ENCODE data around the gene CUL4A.
A peak's percentile ranks its signal among the peaks of the same experiment; 100 is the strongest.
"Not testable (repeated sequence)": the region's sequence is repeated elsewhere in the genome, so short reads cannot be mapped to it uniquely, and the experiment has no call there.

The CUL4A gene

DNA sequence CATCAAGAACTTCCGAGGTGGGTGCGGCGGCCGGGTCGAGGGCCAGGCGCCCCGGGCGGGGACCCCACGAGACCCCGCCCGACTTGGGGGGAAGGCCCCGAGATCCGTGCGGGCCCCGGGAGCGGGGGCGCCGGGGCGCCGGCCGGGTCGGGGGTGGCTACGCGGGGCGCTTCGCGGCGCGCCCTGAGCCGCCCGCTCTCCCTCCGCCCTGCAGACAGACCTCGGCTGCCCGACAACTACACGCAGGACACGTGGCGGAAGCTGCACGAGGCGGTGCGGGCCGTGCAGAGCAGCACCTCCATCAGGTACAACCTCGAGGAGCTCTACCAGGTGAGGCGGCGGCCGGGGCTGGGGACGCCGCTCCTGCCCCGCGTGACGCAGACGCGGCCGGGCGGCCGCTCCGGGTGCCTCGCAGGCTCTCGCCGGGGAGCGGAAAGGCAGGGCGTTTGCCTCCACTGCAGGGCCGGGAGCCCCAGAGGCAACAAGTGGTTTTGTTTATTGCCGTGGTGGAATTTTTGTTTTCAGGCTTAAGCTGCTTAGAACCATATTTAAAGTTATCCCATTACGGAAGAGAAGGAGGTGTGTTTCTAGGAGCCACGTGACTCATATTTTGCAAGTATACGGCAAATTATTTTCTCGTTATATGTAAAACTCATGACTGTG, 477 bp downstream of the CUL4A start:
- DNase-seq: peak; percentile 27

DNA sequence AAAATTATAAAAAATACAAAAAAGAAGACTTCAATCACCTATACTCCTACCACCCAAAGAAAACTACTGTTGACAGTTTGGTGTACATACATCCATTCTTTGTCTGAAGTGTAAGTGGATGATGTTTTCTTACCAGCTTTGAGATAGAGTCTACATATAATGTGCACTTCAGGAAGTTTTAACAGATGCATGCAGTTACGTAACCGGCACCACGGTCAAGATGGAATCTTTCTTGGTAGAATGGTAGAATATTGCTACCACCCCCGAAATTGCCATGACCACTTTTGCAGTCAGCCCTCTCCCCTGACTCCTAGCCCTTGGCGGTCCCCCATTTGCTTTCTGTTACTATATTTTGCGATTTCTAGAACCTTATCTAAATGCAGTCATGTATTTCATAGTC, 1.4 kb downstream of the CUL4A start:
- DNase-seq: no peak

DNA sequence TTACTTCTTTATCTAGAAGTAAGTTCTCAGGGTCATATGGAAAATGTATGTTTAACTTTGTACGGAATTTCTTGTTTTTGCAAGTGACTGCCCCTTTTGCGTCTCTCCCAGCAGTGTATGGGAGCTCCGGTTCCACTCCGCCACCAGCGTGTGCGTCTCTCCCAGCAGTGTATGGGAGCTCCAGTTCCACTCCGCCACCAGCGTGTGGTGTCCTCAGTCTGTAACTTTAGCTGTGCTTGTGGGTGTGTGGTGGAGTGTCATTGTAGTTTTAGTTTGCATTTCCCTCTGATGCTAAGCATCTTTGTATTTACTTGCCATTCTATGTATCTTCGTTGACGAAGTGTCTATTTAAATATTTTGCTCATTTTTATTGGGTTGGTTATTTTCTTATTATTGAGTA, 2.4 kb downstream of the CUL4A start:
- DNase-seq: no peak

DNA sequence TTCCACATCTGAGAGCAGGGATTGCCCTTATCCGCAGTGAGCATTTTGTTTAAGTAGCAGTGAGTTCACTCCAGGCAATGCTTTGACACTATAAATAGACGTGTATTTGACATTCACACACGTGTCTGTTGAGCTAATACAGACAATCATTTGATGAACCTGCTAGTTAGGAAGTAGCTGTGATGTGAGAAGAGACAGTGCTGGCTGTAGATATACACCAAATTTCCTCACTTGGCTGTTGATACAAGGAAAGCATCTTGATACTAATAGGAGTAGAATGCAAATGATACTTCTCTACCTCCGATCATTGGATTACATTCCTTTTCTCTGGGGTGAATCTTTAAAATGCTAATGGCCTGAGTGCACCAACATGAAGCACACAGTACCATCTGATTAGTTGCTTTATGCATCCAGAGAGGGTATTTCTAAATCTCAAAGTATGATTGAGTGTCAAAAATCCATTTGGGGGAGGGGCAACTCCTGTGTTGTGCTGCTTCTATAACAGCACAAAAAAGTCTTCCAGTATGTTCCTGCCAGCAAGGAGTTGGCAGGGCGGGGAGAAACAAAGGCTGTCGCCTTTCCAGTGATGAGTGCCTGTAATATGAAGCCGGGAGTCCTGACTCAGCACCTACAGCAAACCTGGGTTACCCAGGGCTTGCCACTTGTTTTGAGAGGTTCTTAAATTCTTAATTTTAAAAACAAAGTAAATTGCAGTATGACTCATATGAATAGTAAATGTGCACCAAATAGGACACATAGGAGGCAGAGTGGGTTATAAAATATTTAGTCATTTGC, 7.0 kb downstream of the CUL4A start:
- DNase-seq: peak; percentile 51

DNA sequence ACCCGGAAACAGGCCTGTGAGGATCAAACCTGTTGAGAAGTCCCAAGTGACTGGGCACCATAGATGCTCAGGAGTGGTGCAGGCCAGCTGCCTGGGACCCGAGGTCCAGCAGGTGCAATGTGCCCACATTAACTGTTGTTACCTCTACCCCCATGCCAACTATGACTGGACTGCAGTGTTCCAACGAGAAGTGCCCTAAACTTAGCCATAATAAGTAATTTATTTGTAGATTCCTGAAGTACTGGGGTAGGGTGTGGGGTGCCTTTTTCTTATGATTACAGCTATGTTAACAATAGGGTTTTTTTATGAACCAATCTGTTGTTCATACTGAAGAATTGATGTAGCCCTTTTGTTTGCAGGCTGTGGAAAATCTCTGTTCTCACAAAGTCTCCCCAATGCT, 9.2 kb downstream of the CUL4A start:
- DNase-seq: no peak

DNA sequence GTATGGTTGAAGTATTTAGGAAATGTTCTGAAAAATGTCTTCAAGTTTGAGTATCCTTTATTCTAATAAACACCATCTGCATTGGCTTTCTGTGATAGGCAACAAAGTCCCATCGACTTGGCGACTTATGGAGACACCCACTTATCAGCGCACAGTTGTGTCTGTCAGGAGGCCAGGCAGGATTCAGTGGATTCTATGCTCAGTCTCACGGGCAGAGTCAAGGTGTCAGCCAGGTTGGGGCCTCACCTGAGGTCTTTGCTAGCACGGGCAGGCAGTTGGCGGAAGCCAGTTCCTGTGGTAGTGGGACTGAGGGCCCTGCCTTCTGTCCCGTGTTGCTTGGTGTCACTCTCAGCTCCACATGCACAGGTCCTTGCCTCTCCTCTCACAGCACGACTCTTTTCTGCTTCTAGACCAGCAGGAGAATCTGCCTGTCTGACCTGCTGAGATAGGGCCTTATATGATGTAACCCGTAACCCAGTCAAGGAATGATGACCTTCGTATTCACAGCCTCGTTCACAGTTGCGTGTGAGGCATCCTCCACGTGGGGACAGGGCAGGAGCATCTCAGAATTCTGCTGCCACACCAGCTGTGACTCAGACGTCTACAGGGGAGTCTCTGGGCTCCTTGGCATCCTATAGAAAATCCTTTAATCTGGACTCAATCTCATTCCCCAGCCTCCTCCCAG, 10.0 kb downstream of the CUL4A start:
- no peak for DNase-seq

DNA sequence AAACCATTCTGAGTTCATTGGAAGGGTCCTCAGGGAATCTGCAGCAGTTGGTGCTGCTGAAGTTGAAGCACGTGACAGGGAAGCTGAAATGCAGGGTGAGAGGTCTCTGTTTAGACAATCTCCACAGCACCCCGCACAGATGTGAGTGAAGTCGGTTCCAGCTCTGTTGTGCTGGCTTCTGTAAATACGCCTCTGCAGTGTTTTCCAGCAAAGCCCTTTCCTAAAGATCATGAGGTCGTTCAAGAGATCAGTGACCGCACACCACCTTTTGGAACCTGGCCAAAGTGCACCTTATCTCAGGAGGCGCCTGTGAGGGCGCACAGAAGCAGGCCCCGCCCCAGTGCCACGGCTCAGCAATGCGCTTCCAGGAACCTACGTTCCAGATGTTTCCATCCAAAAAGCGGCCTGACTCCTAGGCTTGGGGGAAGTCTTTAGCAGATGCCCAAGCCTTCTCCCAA, 10.8 kb downstream of the CUL4A start:
- DNase-seq: no peak

DNA sequence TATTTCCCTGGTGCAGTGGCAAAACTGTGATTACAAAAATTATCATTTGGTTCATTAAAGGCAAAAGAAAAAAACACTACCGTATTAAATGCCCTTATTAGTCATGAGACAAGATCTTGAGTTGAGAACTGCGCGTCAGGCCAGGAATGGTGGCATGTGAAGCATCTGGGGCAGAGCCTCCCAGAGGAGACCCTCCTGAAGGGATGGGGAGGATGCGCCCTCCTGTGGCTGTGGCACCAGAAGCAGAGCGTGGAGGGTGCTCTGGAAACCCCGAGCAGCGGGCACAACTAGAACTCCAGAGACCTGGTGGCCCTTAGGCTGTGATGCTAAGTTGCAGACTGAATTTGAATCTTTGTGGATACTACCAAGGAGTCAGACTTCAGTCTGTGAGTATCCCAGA, 11.5 kb downstream of the CUL4A start:
- DNase-seq: no peak

DNA sequence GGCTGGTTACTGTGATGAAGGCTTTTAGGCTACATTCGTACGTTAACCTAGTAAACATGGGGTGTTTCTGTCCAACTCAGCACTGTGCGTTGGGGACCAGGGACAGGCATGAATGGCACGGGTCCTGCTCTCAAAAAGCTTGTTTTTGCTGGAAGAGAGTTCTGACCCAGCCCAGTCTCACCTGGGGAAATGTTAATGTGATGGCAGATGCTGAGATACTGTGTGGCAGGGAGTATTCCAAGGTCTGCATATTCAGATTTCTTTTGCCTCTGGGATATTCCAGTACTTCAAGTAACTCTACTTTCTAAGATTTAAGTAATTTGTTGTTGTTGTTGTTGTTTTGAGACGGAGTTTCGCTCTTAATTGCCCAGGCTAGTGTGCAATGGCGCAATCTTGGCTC, 13.7 kb downstream of the CUL4A start:
- no peak for DNase-seq

DNA sequence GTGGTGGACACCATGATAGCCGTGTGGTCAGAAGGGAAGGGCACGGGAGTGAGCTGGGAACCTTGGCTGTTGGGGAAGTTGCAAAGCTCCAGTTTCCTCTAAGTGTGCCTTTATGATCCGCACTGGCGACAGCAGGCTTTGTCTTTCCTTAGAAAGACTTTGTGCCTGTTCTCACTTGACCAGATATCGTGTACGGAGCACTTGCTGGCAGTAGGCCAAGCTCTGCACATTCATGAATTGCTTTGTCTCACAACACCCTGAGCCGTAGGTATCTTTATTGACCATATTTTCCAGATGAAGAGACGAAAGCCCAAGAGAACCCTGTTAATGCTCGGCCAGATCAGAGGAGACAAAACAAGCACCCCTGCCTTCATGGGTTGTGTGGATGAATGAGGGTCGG, 15.1 kb downstream of the CUL4A start:
- DNase-seq: no peak

DNA sequence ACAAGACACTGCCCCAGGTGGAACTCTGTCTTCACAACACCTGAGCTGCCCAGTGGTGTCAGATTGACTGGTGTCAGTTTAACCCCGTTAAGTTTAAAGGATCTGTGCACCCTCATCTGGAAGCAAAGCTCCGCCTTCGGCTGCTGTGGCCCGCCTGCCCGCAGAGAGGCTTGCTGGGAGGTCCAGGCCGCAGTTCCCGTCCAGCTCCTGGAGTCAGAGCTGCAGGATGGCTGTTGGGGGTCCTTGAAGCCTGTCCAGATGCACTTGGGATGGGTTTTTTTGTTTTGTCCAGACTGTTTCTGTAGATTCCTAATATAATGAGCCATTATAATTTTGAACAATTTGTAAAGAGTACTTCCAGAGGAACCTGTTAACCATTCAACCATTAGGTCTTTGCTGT, 16.1 kb downstream of the CUL4A start:
- no peak for DNase-seq

DNA sequence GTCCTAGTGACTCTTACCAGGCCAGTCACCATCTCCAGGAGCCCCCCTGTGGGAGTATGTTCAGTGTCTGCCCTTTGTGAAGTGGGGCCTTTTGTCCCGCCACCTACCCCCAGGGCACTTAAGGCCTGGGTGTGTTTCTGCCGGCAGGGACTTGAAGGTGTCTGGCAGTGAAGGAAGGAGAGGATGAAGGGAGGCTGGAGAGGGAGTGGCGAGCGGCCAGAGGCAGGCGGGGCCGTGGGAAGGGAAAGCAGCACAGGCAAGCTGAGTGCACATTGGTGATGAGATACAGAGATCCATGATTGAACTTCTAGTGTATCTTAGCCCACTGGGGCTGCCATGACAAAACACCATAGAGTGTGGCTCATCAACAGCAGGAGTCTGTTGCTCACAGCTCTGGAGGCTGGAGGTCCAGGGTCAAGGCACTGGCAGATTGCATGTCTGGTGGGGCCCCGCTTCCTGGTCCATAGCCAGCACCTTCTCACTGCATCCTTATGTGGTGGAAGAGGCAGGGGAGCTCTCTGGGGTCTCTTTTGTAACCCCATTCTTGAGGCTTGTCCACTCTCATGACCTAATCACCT, 17.5 kb downstream of the CUL4A start:
- DNase-seq: no peak

DNA sequence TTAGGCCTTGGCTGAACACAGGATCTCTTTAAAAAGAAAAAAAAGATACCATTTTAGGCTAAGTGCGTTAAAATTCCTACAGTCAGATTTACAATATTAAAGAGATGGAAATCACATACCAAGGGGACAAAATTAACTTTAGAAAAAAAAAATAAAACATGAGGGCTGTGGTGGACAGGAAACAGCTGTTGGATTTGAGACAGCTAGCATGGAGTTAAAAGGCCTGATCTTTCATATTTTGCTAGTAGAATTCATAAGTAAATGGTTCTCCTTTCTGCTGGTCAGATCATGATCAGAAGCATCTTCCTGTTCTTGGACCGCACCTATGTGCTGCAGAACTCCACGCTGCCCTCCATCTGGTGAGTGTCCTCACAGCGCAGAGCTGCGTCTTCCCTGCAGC, 19.7 kb downstream of the CUL4A start:
- DNase-seq: no peak

DNA sequence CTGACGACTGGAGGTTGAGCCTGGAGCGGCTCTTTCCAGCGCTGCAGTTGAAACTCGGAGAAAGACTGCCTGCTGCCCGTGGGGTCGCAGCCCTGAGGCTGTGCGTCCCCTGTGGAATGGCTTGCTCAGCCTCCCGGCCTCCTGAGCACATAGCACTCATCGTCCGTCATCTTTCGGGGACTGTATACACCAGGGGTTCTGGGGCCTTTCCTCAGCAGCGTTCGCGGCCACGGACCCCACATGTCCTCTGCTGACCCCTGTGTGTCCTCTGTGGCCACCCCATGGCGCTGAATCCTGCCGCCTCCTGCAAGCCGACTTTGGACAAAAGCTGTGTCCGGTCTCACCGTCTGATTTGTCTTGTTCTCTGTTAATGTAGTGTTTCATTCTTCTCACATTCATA, 20.4 kb downstream of the CUL4A start:
- no peak for DNase-seq

DNA sequence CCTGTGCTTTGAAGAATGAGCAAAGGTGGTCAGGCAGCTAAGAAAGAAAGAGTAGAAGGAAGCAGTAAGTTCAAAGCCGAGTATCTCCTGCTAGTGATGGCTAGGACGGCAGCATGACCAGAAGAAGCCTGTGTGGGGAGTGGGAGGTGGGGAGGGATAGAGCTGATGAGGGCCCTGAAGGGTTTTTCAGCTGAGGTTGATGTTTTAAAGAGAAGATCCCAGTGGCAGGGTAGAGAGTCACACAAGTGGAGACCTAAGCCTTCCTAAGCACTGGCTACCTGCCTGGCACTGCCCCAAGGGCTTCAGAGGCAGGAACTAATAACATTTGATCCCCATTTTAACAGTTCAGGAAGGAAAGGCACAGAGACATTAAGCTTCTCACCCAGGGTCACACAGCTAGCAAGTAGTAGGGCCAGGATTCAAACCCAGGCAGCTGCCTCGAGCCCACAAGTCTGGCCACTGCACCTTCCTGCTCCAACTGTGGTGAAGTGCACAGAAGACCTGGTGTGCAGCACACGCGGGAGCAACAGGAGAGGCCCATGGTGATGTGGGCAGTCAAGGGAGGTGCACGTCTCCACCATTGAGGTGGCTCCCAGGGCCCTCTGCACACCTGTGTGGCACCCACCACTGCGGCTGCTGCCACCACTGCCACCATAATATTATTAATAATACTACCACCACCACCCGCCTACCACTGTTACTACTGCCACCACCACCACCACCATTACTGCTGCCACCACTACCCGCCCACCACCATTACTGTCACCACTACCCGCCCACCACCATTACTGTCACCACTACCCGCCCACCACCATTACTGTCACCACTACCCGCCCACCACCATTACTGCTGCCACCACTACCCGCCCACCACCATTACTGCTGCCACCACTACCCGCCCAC, 22.1 kb downstream of the CUL4A start:
- no peak for DNase-seq

DNA sequence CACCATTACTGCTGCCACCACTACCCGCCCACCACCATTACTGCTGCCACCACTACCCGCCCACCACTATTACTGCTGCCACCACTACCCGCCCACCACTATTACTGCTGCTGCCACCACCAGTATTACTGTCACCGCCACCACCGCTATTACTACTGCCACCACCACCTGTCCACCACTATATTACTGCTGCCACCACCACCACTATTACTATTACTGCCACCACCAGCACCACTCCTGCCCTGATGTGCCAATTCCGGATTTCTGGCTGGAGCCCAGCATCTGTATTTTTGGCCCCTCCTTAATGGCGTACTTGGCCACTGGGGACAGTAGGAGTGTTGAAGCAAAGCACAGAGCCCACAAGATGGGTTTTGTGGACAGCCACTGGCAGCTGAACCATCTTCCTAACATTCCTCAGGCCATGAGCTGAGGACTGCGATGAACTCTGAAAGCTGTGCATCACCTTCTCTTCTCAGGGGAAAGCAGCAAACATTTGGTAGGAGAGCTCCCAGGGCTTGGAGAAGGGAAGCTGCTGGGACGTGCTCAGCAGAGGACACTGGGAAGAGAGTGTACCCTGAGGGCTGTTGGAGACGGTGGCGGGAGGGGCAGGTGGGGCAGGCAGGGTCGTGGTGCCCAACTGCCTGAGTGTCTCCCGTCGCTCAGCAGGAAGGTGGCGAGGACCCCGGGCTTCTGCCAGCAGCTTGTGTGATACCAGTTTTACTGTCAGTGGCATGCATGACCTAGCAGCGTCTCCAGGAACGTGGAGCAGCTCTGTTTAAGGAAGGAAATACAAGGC, 23.0 kb downstream of the CUL4A start:
- DNase-seq: no peak

DNA sequence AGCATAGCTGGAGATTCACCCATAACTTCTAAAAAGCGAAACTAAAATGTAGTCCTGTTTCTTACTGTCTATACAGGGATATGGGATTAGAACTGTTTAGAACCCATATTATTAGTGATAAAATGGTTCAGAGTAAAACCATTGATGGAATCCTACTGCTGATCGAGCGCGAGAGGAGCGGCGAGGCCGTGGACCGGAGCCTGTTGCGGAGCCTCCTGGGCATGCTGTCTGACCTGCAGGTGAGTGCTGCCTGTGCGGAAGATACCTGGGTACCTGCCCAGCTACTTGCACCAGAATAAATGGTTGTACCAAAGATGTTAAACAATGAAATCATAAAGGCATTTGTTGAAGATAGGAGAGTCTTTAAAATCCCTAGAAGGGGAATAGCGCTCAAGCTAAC, 23.7 kb downstream of the CUL4A start:
- no peak for DNase-seq

DNA sequence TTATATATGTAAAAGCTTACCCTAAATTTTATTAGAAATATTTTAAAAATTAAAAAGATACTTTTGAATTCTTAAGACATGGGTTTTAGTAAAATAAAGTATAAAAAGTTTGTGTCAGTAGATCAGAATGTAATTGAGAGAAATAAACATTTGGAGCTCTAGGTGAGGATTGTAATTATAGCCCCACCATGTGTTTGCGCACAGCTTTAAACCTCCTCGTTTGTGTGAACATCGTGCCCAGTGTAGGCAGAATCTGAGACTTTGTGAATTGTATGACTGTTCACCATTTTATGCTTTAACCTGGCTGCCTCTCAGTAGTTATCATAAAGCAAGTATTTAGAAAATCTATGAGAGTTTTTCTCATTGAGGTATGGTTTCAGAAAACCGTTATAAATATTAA, 29.1 kb downstream of the CUL4A start:
- DNase-seq: no peak

DNA sequence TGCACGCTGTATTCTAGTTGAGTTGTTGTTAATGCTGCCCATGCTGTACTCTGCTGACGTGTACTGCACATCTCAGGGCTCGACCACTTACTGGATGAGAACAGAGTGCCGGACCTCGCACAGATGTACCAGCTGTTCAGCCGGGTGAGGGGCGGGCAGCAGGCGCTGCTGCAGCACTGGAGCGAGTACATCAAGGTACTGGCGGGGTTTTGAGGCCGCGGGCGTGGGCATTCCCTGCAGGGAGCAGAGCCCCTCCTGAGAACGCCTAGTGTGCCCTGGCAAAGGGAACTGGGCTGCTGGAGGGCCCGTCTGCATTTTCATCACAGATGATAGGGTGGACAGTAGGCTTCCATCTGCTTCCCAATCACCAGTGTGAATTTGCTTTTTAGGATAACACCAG, 29.9 kb downstream of the CUL4A start:
- DNase-seq: no peak

DNA sequence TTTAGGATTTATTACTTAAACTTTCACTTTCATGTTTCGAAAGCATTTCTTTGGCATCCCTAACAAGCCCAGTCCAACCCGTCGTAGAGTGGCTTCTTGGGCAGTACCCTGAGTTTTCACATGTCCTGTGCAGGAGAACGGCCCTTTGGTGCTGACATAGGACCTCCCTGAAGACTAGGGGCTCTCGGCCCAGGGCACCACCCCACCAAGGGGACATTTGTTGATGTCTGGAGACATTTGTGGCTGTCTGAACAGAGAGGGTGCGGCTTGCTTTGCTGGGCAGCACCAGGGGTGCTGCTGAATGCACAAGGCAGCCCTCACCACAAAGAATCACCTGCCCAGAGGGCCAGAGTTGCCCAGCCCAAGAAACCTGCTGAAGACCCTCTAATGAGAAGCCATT, 30.6 kb downstream of the CUL4A start:
- DNase-seq: no peak

DNA sequence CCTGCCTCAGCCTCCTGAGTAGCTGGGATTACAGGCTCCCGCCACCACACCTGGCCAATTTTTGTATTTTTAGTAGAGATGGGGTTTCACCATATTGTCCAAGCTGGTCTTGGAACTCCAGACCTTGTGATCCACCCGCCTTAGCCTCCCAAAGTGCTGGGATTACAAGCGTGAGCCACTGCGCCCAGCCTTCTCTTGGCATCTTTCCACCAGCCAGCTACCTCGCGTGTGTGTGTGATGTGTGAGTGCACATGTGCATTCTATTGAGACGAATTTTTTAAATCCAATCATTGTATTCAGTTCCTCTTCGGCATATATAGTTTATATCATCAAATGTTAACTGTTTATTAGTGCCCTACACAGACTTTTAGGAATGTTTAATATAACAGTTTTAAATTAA, 32.2 kb downstream of the CUL4A start:
- not testable (repeated sequence) for DNase-seq

DNA sequence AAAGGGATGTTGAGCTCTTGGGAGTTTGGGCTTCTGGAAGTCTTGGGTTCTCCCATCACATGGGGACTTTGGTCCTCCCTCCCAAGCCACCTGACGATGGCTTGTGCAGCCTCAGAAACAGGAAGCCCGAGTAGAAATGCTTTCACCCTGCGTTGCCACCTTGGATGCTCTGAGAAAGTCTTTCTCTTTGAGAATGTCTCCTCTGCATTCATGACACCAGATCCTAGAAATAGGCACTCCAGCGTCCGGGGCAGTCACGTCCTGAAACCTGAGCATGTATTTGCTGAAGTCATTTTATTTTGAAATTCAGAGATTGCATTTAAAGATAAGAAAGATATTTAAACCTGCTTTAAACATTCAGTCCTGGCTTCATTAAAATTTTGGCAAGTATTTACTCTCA, 34.4 kb downstream of the CUL4A start:
- no peak for DNase-seq
